IPS-NIHi7 (cell line): ENCODE measurements around the gene C11orf91.
"Not testable (repeated sequence)": the region's sequence is repeated elsewhere in the genome, so short reads cannot be mapped to it uniquely, and the experiment has no call there.

ENCODE experiments used
- DNase-seq: peaks from one replicate; pipeline ENCODE4 v3.0.0; 2012; ENCODE audit warnings: mixed read lengths; ENCODE audit errors: extremely low spot score

The C11orf91 gene

GRCh38 chr11:33670250-33671011, 30.2 kb downstream of the C11orf91 start:
- DNase-seq, result no peak

- DNase-seq, result no peak
These were observed 30.9 kb downstream of the C11orf91 start for GRCh38 chr11:33669598-33670249.

- no peak for DNase-seq
These were observed 31.6 kb downstream of the C11orf91 start for GRCh38 chr11:33668951-33669596.

GRCh38 chr11:33668468-33668825, 32.2 kb downstream of the C11orf91 start:
- no peak for DNase-seq

- no peak for DNase-seq
These were observed 32.7 kb downstream of the C11orf91 start for GRCh38 chr11:33667819-33668467.

- no peak for DNase-seq
These were observed 35.1 kb downstream of the C11orf91 start for GRCh38 chr11:33665350-33666106.

- DNase-seq, result no peak
These were observed 35.8 kb downstream of the C11orf91 start for GRCh38 chr11:33664827-33665226.

- DNase-seq, result no peak
These were observed 36.5 kb downstream of the C11orf91 start for GRCh38 chr11:33664166-33664565.

GRCh38 chr11:33663121-33663520, 37.5 kb downstream of the C11orf91 start:
- no peak for DNase-seq

GRCh38 chr11:33661526-33661925, 39.1 kb downstream of the C11orf91 start:
- not testable (repeated sequence) for DNase-seq

GRCh38 chr11:33660962-33661361, 39.7 kb downstream of the C11orf91 start:
- DNase-seq, result no peak

GRCh38 chr11:33659370-33660139, 41.1 kb downstream of the C11orf91 start:
- DNase-seq, result no peak

GRCh38 chr11:33658195-33658900, 42.3 kb downstream of the C11orf91 start:
- DNase-seq, result no peak

GRCh38 chr11:33657757-33658156, 42.9 kb downstream of the C11orf91 start:
- DNase-seq, result no peak

GRCh38 chr11:33656768-33657167, 43.9 kb downstream of the C11orf91 start:
- no peak for DNase-seq

- no peak for DNase-seq
These were observed 44.6 kb downstream of the C11orf91 start for GRCh38 chr11:33655842-33656600.

GRCh38 chr11:33654594-33654993, 46.0 kb downstream of the C11orf91 start:
- DNase-seq, result no peak

GRCh38 chr11:33652930-33653329, 47.7 kb downstream of the C11orf91 start:
- no peak for DNase-seq

GRCh38 chr11:33652431-33652830, 48.2 kb downstream of the C11orf91 start:
- DNase-seq, result no peak
